Measurements from ENCODE around the gene WEE2.
"Not testable (repeated sequence)": the region's sequence is repeated elsewhere in the genome, so short reads cannot be mapped to it uniquely, and the experiment has no call there.

The WEE2 gene

DNA sequence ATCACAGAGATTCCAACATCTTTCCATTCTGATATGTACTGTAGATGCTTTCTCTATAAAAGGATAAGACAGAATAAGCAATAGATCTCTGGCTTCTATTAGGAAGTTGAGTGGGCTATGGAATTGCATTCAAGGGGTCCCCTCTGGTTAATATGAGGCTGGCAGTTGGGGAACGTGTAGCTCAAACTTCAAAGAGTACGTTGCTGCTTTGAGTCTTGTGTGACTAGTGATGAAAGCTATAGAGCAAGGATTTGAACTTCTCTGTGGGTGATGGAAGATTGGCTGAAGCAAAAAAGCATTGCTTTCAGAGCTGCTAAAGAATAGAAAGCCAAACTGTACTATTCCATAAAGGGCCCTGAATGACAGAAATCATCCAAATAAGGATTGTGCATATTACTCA, 6.4 kb downstream of the WEE2 start:
- no peak for DNase-seq (ENCODE audit: low spot score)

- DNase-seq (ENCODE audit: low spot score): no peak
Observed at GRCh38 chr7:141715018-141715417, 6.9 kb downstream of the WEE2 start.

GRCh38 chr7:141715794-141716689, 7.9 kb downstream of the WEE2 start:
- DNase-seq (ENCODE audit: low spot score): no peak

DNA sequence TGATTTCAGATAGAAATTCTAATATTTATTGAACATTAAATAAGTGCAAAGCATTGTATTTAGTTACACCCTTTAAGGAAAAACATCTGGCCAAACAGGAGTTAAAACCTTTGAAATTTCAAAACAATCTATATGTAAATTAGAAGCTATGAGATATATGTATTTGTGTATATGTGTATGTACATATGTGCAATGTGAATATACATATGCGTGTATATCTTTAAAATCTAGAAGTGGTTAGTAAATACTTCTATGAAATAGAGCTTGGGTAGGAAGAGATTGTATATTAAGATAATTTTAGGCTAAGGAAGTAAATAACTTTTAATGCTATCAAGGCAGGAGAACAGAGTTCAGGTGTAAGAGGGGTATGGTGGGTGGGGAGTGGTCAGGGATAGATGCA, 9.3 kb downstream of the WEE2 start:
- DNase-seq (ENCODE audit: low spot score): no peak

GRCh38 chr7:141722529-141722928, 14.4 kb downstream of the WEE2 start:
- DNase-seq (ENCODE audit: low spot score): no peak

- DNase-seq (ENCODE audit: low spot score): no peak
Observed at GRCh38 chr7:141729020-141729419, 20.9 kb downstream of the WEE2 start.

DNA sequence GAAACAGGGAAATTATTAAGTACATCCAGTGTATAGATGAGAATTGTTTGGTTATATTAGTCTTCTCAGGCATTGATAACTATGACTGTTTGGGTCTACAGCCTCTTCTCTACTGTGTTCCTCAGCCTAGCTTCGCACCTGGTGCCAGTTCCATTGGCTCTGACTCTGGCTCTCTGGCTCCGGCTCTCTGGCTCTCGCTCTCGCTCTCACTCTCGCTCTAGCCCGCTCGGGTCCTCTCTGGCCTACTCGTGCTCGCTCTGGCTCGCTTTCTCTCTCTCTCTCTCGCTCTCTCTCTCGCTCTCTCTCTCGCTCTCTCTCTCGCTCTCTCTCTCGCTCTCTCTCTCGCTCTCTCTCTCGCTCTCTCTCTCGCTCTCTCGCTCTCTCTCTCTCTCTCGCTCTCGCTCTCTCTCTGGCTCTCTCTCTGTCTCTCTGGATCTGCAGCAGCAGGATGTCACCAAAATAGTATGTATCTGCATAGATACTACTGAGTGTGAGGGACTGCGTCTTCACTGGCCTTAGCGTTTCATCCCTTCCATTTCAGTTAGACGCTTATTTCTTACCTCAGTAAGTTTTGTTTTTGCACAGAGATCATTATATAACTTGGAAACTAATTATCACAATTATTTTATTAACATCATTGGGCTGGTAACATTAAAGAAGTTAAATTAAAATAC, 23.5 kb downstream of the WEE2 start:
- no peak for DNase-seq (ENCODE audit: low spot score)

- no peak for DNase-seq (ENCODE audit: low spot score)
Observed at GRCh38 chr7:141737118-141737835, 29.1 kb downstream of the WEE2 start.

GRCh38 chr7:141737836-141738591, 29.9 kb downstream of the WEE2 start, which contains the start of gene SSBP1:
TSS of gene SSBP1 (plus strand) at chr7:141738358. CDS start at chr7:141739167, 809 bp downstream.
- DNase-seq (ENCODE audit: low spot score): peak; percentile 94

DNA sequence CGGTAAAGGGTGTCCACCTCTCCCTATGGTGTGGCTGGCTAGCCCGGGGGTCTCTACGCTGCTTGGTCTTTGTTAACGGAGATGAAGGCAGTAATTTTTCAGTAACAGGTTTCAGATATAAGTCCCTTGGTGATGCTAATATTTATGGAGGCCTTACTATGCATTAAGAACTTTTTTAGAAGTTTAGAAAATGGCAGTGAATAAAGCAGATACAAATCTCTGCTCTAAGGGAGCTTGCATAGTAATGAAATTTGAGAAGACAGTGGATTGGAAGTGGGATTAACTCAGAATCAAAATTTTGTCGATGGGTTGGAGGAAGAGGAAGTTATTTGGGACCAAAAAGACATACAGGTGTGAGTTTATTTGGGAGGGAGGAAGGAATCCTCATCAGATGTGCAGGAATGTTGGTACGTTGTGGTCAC, 30.4 kb downstream of the WEE2 start:
- DNase-seq (ENCODE audit: low spot score): no peak

DNA sequence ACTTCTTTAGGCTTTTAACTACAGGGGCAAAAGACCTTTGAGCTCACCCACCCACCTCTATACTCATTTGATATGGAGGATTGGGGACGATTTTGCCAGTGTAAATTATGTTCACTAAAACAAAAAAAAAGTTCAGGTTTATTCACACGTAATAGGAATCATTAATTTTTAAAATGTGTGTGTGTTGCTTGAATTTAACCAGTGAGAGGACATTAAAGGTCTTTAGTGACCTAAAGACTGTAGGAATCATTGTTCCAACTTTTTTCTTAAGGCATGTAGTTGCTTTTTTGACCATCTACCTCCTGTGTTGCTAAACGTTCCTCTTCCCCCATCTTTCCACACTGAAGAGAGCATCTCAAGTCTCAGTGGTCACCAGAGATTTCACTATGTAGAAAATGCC, 31.1 kb downstream of the WEE2 start:
- no peak for DNase-seq (ENCODE audit: low spot score)

- DNase-seq (ENCODE audit: low spot score): no peak
Observed at GRCh38 chr7:141742229-141742628, 34.1 kb downstream of the WEE2 start.

DNA sequence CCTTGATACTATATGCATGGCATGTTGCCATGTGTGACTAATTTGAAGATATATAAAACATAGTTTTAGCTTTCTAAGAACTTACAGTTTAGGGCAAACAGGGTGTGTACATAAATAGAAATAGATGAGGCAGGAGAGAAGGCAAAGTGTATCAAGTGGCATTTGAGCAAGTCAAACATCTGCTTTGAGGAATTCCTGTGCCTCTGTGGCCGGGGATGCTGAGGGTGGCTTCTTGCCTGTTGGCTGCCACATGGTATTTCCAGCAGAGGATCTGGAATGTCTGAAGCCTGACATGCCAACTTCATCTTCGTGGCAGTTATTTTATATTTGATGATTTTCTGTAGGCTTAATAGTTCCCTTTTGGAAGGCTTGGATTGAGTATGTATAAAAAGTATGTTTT, 36.0 kb downstream of the WEE2 start:
- DNase-seq (ENCODE audit: low spot score): no peak

DNA sequence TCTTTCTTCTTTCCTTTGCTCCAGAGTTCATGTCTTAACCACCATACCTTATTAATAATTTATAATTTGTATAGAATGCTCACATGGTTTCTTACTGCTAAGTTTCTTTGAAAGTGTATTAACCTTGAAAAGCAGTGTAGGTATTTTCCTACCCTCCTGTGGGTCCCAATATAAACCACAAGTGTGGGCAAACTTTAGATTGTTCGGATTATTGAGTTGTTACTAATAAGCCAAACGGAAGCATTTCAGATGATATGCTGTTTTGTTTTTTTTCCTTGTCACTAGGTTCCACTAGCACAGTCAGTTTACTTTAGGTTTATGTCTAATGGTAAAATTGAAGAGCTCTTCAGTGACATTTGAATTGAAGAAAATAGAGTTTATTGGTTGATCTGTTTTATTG, 40.2 kb downstream of the WEE2 start:
- no peak for DNase-seq (ENCODE audit: low spot score)

- not testable (repeated sequence) for DNase-seq (ENCODE audit: low spot score)
Observed at GRCh38 chr7:141751904-141752303, 43.8 kb downstream of the WEE2 start.

- no peak for DNase-seq (ENCODE audit: low spot score)
Observed at GRCh38 chr7:141752634-141753033, 44.5 kb downstream of the WEE2 start.

- DNase-seq (ENCODE audit: low spot score): peak; percentile 26
Observed at GRCh38 chr7:141754939-141755338, 46.8 kb downstream of the WEE2 start.

- no peak for DNase-seq (ENCODE audit: low spot score)
Observed at GRCh38 chr7:141763797-141764196, 55.6 kb downstream of the WEE2 start, which contains the start of gene TAS2R3. TSS of gene TAS2R3 (plus strand) at chr7:141764097. CDS start at chr7:141764159, 62 bp downstream.

DNA sequence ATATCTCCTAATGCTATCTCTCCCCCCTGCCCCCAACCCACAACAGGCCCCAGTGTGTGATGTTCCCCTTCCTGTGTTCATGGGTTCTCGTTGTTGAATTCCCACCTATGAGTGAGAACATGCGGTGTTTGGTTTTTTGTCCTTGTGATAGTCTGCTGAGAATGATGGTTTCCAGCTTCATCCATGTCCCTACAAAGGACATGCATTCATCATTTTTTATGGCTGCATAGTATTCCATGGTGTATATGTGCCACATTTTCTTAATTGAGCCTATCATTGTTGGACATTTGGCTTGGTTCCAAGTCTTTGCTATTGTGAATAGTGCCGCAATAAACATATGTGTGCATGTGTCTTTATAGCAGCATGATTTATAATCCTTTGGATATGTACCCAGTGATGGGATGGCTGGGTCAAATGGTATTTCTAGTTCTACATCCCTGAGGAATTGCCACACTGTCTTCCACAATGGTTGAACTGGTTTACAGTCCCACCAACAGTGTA, 62.0 kb downstream of the WEE2 start:
- DNase-seq (ENCODE audit: low spot score): not testable (repeated sequence)

- no peak for DNase-seq (ENCODE audit: low spot score)
Observed at GRCh38 chr7:141776374-141776773, 68.2 kb downstream of the WEE2 start, which contains the start of gene TAS2R4. TSS of gene TAS2R4 (plus strand) at chr7:141776674. CDS start at chr7:141778489, 1,815 bp downstream.

Measured in kidney capillary endothelial cell (primary cell).